ENCODE results near the gene GPR180.

The GPR180 gene

DNA sequence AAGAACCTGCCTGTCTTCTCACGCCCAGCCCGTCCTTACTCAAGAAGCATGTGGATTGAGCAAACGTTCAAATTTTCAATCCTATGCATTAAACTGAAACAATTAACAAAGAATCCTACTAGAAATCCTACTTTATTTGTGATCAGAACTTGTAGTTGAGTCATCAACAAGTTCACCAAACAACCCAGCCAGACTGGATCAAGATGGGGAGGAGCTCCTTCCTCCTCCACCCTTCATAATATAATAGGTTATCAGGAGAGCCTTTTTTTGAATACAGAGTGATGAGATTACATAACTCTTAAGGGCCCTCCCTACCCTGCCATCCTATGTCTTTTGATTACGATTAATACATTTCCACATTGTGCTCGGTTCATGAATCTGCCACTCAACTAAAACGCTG lies 78.0 kb downstream of the GPR180 start:
- DNase-seq (ENCODE audit: low spot score): no peak
- no peak overlapping the region for H2BK15ac ChIP-seq (ENCODE audit: low read length)
- H3K4ac ChIP-seq (ENCODE audit: low read length): no peak overlapping the region
- no peak overlapping the region for H2BK120ac ChIP-seq (ENCODE audit: low read depth, low read length)
- H3K4me2 ChIP-seq (ENCODE audit: insufficient read depth, low read length, poor library complexity, severe bottlenecking): no peak overlapping the region
- H3K27ac ChIP-seq (replicated peaks; ENCODE audit: low read length): no peak overlapping the region
- peaks cover 12 to 23% of the 10 kb centered on the region in 2 donors for H3K4me1 ChIP-seq (ENCODE audit: control insufficient read depth in 2 of 2, insufficient read depth in 1 of 2, low read depth in 1 of 2, low read length in 2 of 2)
- no peak overlapping the region for H3K14ac ChIP-seq (ENCODE audit: low read length)
- H2BK5ac ChIP-seq (ENCODE audit: low read length): no peak overlapping the region
- H3K9me3 ChIP-seq (replicated peaks in 1 of 2; ENCODE audit: control insufficient read depth in 2 of 2, insufficient read depth in 1 of 2, low read depth in 1 of 2, low read length in 2 of 2): peaks cover 0 to 7% of the 10 kb centered on the region in 2 donors
- H3K23ac ChIP-seq (ENCODE audit: low read depth, low read length, poor library complexity): no peak overlapping the region
- no peak overlapping the region for H2AK5ac ChIP-seq (ENCODE audit: low read depth, low read length)
- no CpG with 5 or more reads among the region's 6 CpGs for WGBS, 2 donors (ENCODE audit: extremely low coverage in 2 of 2, insufficient read length in 2 of 2, insufficient replicate concordance in 1 of 2)
- H3K18ac ChIP-seq (ENCODE audit: low read length): no peak overlapping the region
- no peak overlapping the region for H3K4me3 ChIP-seq (ENCODE audit: low read length in 2 of 2)
- no peaks in the 10 kb centered on the region for H3K36me3 ChIP-seq (replicated peaks in 1 of 2; ENCODE audit: control insufficient read depth in 2 of 2, insufficient read depth in 2 of 2, low read length in 2 of 2)
- no peak overlapping the region for H2AFZ ChIP-seq (ENCODE audit: low read length)
- H4K8ac ChIP-seq (ENCODE audit: low read depth, low read length): no peak overlapping the region
- no peak overlapping the region for H2BK12ac ChIP-seq (ENCODE audit: low read length)
- no peaks in the 10 kb centered on the region for H3K27me3 ChIP-seq (ENCODE audit: control insufficient read depth in 3 of 3, insufficient read depth in 3 of 3, low read depth in 1 of 3, low read length in 3 of 3)
- no peak overlapping the region for H4K91ac ChIP-seq (ENCODE audit: low read depth, low read length, poor library complexity)
- H3K79me1 ChIP-seq (ENCODE audit: low read depth, low read length): no peaks in the 10 kb centered on the region
- H3K9ac ChIP-seq (ENCODE audit: low read depth, low read length, poor library complexity): no peak overlapping the region

DNA sequence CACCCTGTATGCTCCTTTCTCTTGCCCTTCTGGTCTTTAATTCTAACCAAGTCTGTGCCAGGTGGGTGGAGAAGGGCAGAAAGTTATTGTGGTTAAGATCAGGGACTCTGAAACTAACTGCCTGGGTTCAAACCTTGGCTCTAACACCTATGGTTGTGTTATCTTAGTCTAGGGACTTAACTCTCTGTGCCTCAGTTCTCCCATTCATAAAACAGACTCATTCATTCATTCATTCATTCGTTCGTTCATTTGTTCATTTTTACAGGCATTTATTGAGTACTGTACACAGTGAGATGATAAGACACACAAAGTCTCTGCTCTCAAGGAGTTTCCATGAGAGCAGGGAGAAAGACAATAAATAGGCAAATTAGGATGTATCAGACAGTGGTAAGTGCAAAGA lies 80.6 kb downstream of the GPR180 start:
- no peak overlapping the region for H2BK15ac ChIP-seq (ENCODE audit: low read length)
- no peak overlapping the region for H3K18ac ChIP-seq (ENCODE audit: low read length)
- H2AK5ac ChIP-seq (ENCODE audit: low read depth, low read length): no peak overlapping the region
- no peaks in the 10 kb centered on the region for H3K27me3 ChIP-seq (ENCODE audit: control insufficient read depth in 3 of 3, insufficient read depth in 3 of 3, low read depth in 1 of 3, low read length in 3 of 3)
- H3K4ac ChIP-seq (ENCODE audit: low read length): no peak overlapping the region
- H2AFZ ChIP-seq (ENCODE audit: low read length): no peak overlapping the region
- H3K14ac ChIP-seq (ENCODE audit: low read length): no peak overlapping the region
- no peak overlapping the region for H3K27ac ChIP-seq (replicated peaks; ENCODE audit: low read length)
- WGBS, 2 donors (ENCODE audit: extremely low coverage in 2 of 2, insufficient read length in 2 of 2, insufficient replicate concordance in 1 of 2): no CpG with 5 or more reads among the region's 2 CpGs
- no peak overlapping the region for H3K4me3 ChIP-seq (ENCODE audit: low read length in 2 of 2)
- no peak overlapping the region for H3K4me2 ChIP-seq (ENCODE audit: insufficient read depth, low read length, poor library complexity, severe bottlenecking)
- H4K91ac ChIP-seq (ENCODE audit: low read depth, low read length, poor library complexity): no peak overlapping the region
- H2BK5ac ChIP-seq (ENCODE audit: low read length): no peak overlapping the region
- no peaks in the 10 kb centered on the region for H3K79me1 ChIP-seq (ENCODE audit: low read depth, low read length)
- no peak overlapping the region for H2BK120ac ChIP-seq (ENCODE audit: low read depth, low read length)
- H4K8ac ChIP-seq (ENCODE audit: low read depth, low read length): no peak overlapping the region
- H3K23ac ChIP-seq (ENCODE audit: low read depth, low read length, poor library complexity): no peak overlapping the region
- H3K9ac ChIP-seq (ENCODE audit: low read depth, low read length, poor library complexity): no peak overlapping the region
- peaks cover 4 to 12% of the 10 kb centered on the region in 2 donors for H3K4me1 ChIP-seq (ENCODE audit: control insufficient read depth in 2 of 2, insufficient read depth in 1 of 2, low read depth in 1 of 2, low read length in 2 of 2)
- H2BK12ac ChIP-seq (ENCODE audit: low read length): no peak overlapping the region
- H3K9me3 ChIP-seq (replicated peaks in 1 of 2; ENCODE audit: control insufficient read depth in 2 of 2, insufficient read depth in 1 of 2, low read depth in 1 of 2, low read length in 2 of 2): peaks cover 0 to 7% of the 10 kb centered on the region in 2 donors
- H3K36me3 ChIP-seq (replicated peaks in 1 of 2; ENCODE audit: control insufficient read depth in 2 of 2, insufficient read depth in 2 of 2, low read length in 2 of 2): no peaks in the 10 kb centered on the region
- no peak for DNase-seq (ENCODE audit: low spot score)

DNA sequence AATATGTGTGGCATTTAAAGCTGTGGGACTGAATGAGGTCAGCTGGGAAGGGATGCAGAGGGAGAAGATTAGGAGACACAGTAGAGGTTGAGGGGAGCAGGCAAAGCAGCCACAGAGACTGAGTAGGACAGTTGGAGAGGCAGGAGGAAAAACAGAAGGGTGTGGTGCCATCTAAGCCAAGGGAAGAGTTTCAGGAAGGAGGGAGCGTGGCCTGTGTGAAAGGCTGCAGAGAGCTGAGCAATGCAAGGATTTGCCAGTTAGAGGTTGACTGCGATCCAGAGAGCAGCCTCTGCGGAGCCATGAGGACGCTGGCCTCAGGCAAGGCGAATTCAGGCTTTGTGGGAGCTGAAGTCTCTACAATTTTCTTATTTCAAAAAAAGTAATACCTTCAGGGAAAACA lies 81.8 kb downstream of the GPR180 start:
- Histone ChIP-seq H3K27me3 (ENCODE audit: control insufficient read depth in 3 of 3, insufficient read depth in 3 of 3, low read depth in 1 of 3, low read length in 3 of 3) (no peaks in the 10 kb centered on the region), H4K8ac (ENCODE audit: low read depth, low read length) (no peak overlapping the region), H3K23ac (ENCODE audit: low read depth, low read length, poor library complexity) (peak overlapping the region; percentile 12), H3K18ac (ENCODE audit: low read length) (peak overlapping the region; percentile 80), H2AFZ (ENCODE audit: low read length) (no peak overlapping the region), H2BK15ac (ENCODE audit: low read length) (no peak overlapping the region), H2BK5ac (ENCODE audit: low read length) (no peak overlapping the region), H3K14ac (ENCODE audit: low read length) (no peak overlapping the region), H3K9me3 (replicated peaks in 1 of 2; ENCODE audit: control insufficient read depth in 2 of 2, insufficient read depth in 1 of 2, low read depth in 1 of 2, low read length in 2 of 2) (peaks cover 0 to 7% of the 10 kb centered on the region in 2 donors), H3K4me1 (ENCODE audit: control insufficient read depth in 2 of 2, insufficient read depth in 1 of 2, low read depth in 1 of 2, low read length in 2 of 2) (peaks cover 0 to 5% of the 10 kb centered on the region in 2 donors), H2BK120ac (ENCODE audit: low read depth, low read length) (no peak overlapping the region), H2BK12ac (ENCODE audit: low read length) (no peak overlapping the region), H3K4me3 (ENCODE audit: low read length in 2 of 2) (no peak overlapping the region), H2AK5ac (ENCODE audit: low read depth, low read length) (no peak overlapping the region), H3K4ac (ENCODE audit: low read length) (no peak overlapping the region), H3K79me1 (ENCODE audit: low read depth, low read length) (no peaks in the 10 kb centered on the region), H3K27ac (replicated peaks; ENCODE audit: low read length) (no peak overlapping the region), H3K4me2 (ENCODE audit: insufficient read depth, low read length, poor library complexity, severe bottlenecking) (no peak overlapping the region), H3K36me3 (replicated peaks in 1 of 2; ENCODE audit: control insufficient read depth in 2 of 2, insufficient read depth in 2 of 2, low read length in 2 of 2) (no peaks in the 10 kb centered on the region), H3K9ac (ENCODE audit: low read depth, low read length, poor library complexity) (no peak overlapping the region), H4K91ac (ENCODE audit: low read depth, low read length, poor library complexity) (no peak overlapping the region)
- WGBS, 2 donors (ENCODE audit: extremely low coverage in 2 of 2, insufficient read length in 2 of 2, insufficient replicate concordance in 1 of 2): no CpG with 5 or more reads among the region's 5 CpGs
- DNase-seq (ENCODE audit: low spot score): no peak

Small RNA genes lying within 50 kb of the gene (small RNA-seq; reads per million reads assigned to genes)
- 12.6 reads per million, percentile 66 among the genes with 10 or more reads in this experiment for gene RNA5SP36 (ENCODE audit: insufficient read depth)

Data from neuronal stem cell (in vitro differentiated cells).